Measurements from ENCODE around the gene GART. TPM values are rescaled to one million over a fixed set of nuclear protein-coding genes. Genes with fewer than 3 reads are reported as not detected.
A peak's percentile ranks its signal among the peaks of the same experiment; 100 is the strongest.

The GART gene
- polyA plus RNA-seq, 3 donors = 7.4 to 28.6 (median 26.1) TPM

DNA sequence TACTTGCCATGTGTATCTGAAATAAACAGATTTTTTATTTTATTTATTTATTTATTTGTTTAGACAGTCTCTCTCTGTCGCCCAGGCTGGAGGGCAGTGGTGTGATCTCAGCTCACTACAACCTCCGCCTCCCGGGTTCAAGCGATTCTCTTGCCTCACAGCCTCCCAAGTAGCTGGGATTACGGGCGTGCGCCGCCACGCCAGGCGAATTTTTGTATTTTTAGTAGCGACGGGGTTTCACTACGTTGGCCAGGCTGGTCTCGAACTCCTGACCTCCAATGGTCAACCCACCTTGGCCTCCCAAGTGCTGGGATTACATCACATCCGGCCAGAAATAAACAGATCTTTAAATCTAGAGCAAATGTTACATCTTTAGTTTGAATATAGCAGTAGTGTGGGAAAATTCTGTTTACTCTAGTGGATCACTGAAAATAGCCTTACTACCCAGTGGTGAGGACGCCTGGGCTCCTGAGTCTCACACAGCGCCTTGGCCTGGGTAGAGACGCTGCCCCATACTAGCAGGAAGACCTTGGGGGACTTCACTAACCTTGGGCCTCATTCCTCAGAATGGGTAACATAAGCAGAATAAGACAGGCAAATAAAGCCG is 709 bp downstream of the GART start:
- H3K9me3 Mint-ChIP-seq = peaks cover 0 to 2% (median 0%) of the 10 kb centered on the region in 7 donors
- intact Hi-C loops (cut with micrococcal nuclease) = loop anchor here (5.0 to 10.0 kb wide), 4 partner anchors 46 to 769 kb away; partner anchors contain the start of genes CRYZL1 (in 1 of the 2), DONSON (in 1 of the 2), ITSN1 (in 1 of the 2) and PAXBP1 (in 1 of the 2)
- DNase-seq = peak in 1 of 3 donors; percentile 13
- Histone ChIP-seq H4K20me1 (ENCODE audit: insufficient read depth, low read length) (peaks cover 32% of the 10 kb centered on the region), H3K9ac (ENCODE audit: insufficient read depth, low read length, poor library complexity, severe bottlenecking) (peak overlapping the region; percentile 97), H3K4me3 (replicated peaks in 1 of 3; ENCODE audit: low read depth in 2 of 3, low read length in 3 of 3) (peak overlapping the region; percentile 70 to 89 (median 79)), H3K4me1 (ENCODE audit: control insufficient read depth in 1 of 2, insufficient read depth in 2 of 2, low read length in 2 of 2) (peaks cover 26 to 38% of the 10 kb centered on the region in 2 donors), H3K4me2 (replicated peaks; ENCODE audit: extremely low read depth, low read length, poor library complexity, severe bottlenecking) (peak overlapping the region; percentile 79), H3K36me3 (replicated peaks in 1 of 2; ENCODE audit: control insufficient read depth in 1 of 2, insufficient read depth in 2 of 2, low read length in 2 of 2) (peaks cover 4 to 32% of the 10 kb centered on the region in 2 donors), H3K27ac (ENCODE audit: low read depth in 1 of 2, low read length in 2 of 2) (peak overlapping the region; percentile 98 to 100), H2AFZ (ENCODE audit: insufficient read depth, low read depth, low read length, poor library complexity, severe bottlenecking) (peak overlapping the region; percentile 66), H3K27me3 (ENCODE audit: control insufficient read depth in 2 of 2, insufficient read depth in 2 of 2, low read length in 2 of 2) (no peaks in the 10 kb centered on the region), H3K79me2 (ENCODE audit: insufficient read depth, low read length) (peaks cover 83% of the 10 kb centered on the region), H3K9me3 (replicated peaks in 1 of 2; ENCODE audit: control insufficient read depth in 1 of 2, insufficient read depth in 1 of 2, low read length in 2 of 2) (no peaks in the 10 kb centered on the region)
- H3K4me3 Mint-ChIP-seq = peak overlapping the region; percentile 84 to 97
- WGBS (ENCODE audit: insufficient coverage) = 54% methylated on average over 12 of the region's 19 CpGs
- H3K27ac Mint-ChIP-seq = peak overlapping the region; percentile 99 to 100 (median 100)
- no peaks in the 10 kb centered on the region for H3K27me3 Mint-ChIP-seq (ENCODE audit: low read depth in 3 of 3)
- peaks cover 25 to 27% of the 10 kb centered on the region in 2 donors for H3K36me3 Mint-ChIP-seq
- TF ChIP-seq, protein P1, sequence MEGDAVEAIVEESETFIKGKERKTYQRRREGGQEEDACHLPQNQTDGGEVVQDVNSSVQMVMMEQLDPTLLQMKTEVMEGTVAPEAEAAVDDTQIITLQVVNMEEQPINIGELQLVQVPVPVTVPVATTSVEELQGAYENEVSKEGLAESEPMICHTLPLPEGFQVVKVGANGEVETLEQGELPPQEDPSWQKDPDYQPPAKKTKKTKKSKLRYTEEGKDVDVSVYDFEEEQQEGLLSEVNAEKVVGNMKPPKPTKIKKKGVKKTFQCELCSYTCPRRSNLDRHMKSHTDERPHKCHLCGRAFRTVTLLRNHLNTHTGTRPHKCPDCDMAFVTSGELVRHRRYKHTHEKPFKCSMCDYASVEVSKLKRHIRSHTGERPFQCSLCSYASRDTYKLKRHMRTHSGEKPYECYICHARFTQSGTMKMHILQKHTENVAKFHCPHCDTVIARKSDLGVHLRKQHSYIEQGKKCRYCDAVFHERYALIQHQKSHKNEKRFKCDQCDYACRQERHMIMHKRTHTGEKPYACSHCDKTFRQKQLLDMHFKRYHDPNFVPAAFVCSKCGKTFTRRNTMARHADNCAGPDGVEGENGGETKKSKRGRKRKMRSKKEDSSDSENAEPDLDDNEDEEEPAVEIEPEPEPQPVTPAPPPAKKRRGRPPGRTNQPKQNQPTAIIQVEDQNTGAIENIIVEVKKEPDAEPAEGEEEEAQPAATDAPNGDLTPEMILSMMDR (IDR thresholded peaks at IDR 0.05) = no peak
- peaks cover 36% of the 10 kb centered on the region for H3K4me1 Mint-ChIP-seq

DNA sequence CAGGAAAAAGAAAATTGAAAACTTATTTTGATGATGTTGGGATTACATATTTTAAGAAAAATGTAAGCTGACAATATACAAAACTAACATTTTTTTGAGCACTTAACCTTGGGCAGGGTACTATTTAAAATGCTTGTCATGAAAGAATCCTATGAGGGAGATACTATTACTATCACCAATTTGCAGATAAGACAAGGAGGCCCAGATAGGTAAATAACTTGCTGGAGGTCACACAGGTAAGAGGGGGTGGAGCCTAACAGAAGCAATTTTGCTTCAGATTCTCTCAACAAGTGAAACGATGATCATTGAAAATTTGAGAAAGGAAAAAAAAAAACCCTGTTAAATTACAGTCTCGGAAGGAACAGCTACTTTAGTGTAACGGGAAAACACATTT is 1.2 kb downstream of the GART start:
- peaks cover 32% of the 10 kb centered on the region for H3K4me1 Mint-ChIP-seq
- WGBS (ENCODE audit: insufficient coverage) = no CpG with 5 or more reads among the region's 3 CpGs
- Histone ChIP-seq H3K36me3 (replicated peaks in 1 of 2; ENCODE audit: control insufficient read depth in 1 of 2, insufficient read depth in 2 of 2, low read length in 2 of 2) (peaks cover 7 to 37% of the 10 kb centered on the region in 2 donors), H3K9me3 (replicated peaks in 1 of 2; ENCODE audit: control insufficient read depth in 1 of 2, insufficient read depth in 1 of 2, low read length in 2 of 2) (no peaks in the 10 kb centered on the region), H4K20me1 (ENCODE audit: insufficient read depth, low read length) (peaks cover 27% of the 10 kb centered on the region), H3K4me1 (ENCODE audit: control insufficient read depth in 1 of 2, insufficient read depth in 2 of 2, low read length in 2 of 2) (peaks cover 25 to 36% of the 10 kb centered on the region in 2 donors), H3K27me3 (ENCODE audit: control insufficient read depth in 2 of 2, insufficient read depth in 2 of 2, low read length in 2 of 2) (no peaks in the 10 kb centered on the region), H2AFZ (ENCODE audit: insufficient read depth, low read depth, low read length, poor library complexity, severe bottlenecking) (no peak overlapping the region), H3K79me2 (ENCODE audit: insufficient read depth, low read length) (peaks cover 81% of the 10 kb centered on the region), H3K27ac (ENCODE audit: low read depth in 1 of 2, low read length in 2 of 2) (peak overlapping the region in 1 of 2 donors; percentile 98), H3K4me2 (replicated peaks; ENCODE audit: extremely low read depth, low read length, poor library complexity, severe bottlenecking) (peak overlapping the region; percentile 79), H3K9ac (ENCODE audit: insufficient read depth, low read length, poor library complexity, severe bottlenecking) (no peak overlapping the region), H3K4me3 (replicated peaks in 1 of 3; ENCODE audit: low read depth in 2 of 3, low read length in 3 of 3) (no peak overlapping the region)
- H3K9me3 Mint-ChIP-seq = peaks cover 0 to 2% (median 0%) of the 10 kb centered on the region in 7 donors
- peak overlapping the region in 1 of 2 donors; percentile 0 for H3K4me3 Mint-ChIP-seq
- intact Hi-C loops (cut with micrococcal nuclease) = loop anchor here (5.0 to 10.0 kb wide), 4 partner anchors 47 to 768 kb away; partner anchors contain the start of genes CRYZL1 (in 1 of the 2), DONSON (in 1 of the 2), ITSN1 (in 1 of the 2) and PAXBP1 (in 1 of the 2)
- no peaks in the 10 kb centered on the region for H3K27me3 Mint-ChIP-seq (ENCODE audit: low read depth in 3 of 3)
- TF ChIP-seq, protein P1 (IDR thresholded peaks at IDR 0.05) = no peak
- peak overlapping the region in 4 of 7 donors; percentile 57 to 100 (median 79) for H3K27ac Mint-ChIP-seq
- peaks cover 27 to 30% of the 10 kb centered on the region in 2 donors for H3K36me3 Mint-ChIP-seq
- DNase-seq = no peak
